Ectodermal cell (in vitro differentiated cells): ENCODE data around the gene BUB1B.

ENCODE experiments used
- H3K27ac ChIP-seq: 2 replicates; pipeline ENCODE4 v1.7.0; 2013; ENCODE audit warnings: mild to moderate bottlenecking, low read depth, low read length; ENCODE audit not compliant: insufficient read depth, poor library complexity, severe bottlenecking
- H3K27me3 ChIP-seq: 2 replicates; pipeline ENCODE4 v1.7.0; 2013; ENCODE audit warnings: mild to moderate bottlenecking, low read length; ENCODE audit not compliant: insufficient read depth, control insufficient read depth, poor library complexity, severe bottlenecking
- H3K36me3 ChIP-seq: one replicate; pipeline ENCODE4 v1.7.0; 2013; ENCODE audit warnings: low read length; ENCODE audit not compliant: control insufficient read depth, insufficient read depth
- H3K4me1 ChIP-seq: one replicate; pipeline ENCODE4 v1.7.0; 2013; ENCODE audit warnings: low read length; ENCODE audit not compliant: control insufficient read depth, insufficient read depth
- H3K4me3 ChIP-seq: 2 replicates; pipeline ENCODE4 v1.7.0; 2013; ENCODE audit warnings: low read depth, low read length, control low read depth; ENCODE audit not compliant: insufficient read depth
- H3K9me3 ChIP-seq: 2 replicates; pipeline ENCODE4 v1.7.0; 2013; ENCODE audit warnings: mild to moderate bottlenecking, low read length, moderate library complexity; ENCODE audit not compliant: control insufficient read depth
- WGBS, 2 experiments: methylation state at CpG; one replicate each; pipeline ENCODE4 v1.1.7; 2013; ENCODE audit warnings: missing lambda C conversion rate in 2 of 2; 5-methylcytosine and 5-hydroxymethylcytosine counted together

BUB1B gene

DNA sequence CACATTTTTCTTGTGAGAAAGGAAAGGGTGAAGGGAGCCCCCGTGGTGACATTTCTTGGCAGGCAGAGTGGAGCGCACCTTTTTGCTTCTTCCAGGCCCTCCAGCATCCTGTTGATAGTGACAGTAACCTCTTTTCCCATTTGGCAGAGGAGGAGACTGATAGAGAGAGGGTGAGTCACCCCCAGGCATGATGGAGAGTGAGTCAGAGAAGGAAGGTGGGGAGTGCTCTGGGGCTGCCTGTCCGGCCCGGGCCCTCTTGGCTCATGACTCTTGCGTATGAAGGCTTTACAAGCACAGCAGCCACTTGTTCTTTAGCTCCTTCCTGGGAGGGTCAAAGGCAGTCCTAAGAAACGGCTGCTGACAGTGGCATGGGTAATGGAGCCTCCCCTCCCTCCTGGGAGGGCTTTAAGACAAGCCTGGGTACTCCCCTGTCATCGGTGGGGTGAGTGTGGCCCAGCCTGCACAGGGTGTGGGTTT, 106.0 kb downstream of the BUB1B start:
- Histone ChIP-seq H3K27me3 (no peaks in the 10 kb centered on the region), H3K4me1 (peaks cover 16% of the 10 kb centered on the region), H3K36me3 (no peaks in the 10 kb centered on the region), H3K9me3 (no peaks in the 10 kb centered on the region), H3K27ac (no peak overlapping the region), H3K4me3 (no peak overlapping the region)
- WGBS, 2 experiments, result 75 to 81% methylated on average over 7 of the region's 7 CpGs

DNA sequence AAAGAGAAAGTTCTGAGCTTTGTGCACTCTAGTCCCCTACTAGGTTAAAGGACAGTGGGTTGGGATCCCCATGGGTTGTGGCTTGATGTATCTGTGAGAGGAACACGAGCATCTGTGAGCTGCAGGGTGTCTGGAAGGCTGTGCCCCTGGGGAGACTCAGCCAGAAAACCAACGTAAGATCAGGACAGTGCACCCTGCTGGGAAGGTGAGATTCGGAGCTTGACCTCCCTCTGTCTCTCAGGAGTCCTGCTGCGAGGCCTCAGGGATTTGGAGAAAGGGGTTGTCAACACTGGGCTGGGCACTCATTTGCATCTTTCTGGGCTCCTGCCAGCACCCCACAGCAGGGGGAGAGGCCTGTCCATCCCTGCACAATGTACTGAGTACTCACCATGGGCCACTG, 106.8 kb downstream of the BUB1B start:
- H3K27ac ChIP-seq, result no peak overlapping the region
- 24 to 27% methylated on average over 4 of the region's 4 CpGs for WGBS, 2 experiments
- no peaks in the 10 kb centered on the region for H3K9me3 ChIP-seq
- H3K4me3 ChIP-seq, result no peak overlapping the region
- peaks cover 18% of the 10 kb centered on the region for H3K4me1 ChIP-seq
- H3K36me3 ChIP-seq, result no peaks in the 10 kb centered on the region
- no peaks in the 10 kb centered on the region for H3K27me3 ChIP-seq

GRCh38 chr15:40269604-40270003, 108.7 kb downstream of the BUB1B start:
- Histone ChIP-seq H3K4me3 (no peak overlapping the region), H3K27ac (no peak overlapping the region), H3K9me3 (no peaks in the 10 kb centered on the region), H3K36me3 (no peaks in the 10 kb centered on the region), H3K4me1 (peaks cover 18% of the 10 kb centered on the region), H3K27me3 (no peaks in the 10 kb centered on the region)
- WGBS, 2 experiments, result 81 to 83% methylated on average over 4 of the region's 4 CpGs

DNA sequence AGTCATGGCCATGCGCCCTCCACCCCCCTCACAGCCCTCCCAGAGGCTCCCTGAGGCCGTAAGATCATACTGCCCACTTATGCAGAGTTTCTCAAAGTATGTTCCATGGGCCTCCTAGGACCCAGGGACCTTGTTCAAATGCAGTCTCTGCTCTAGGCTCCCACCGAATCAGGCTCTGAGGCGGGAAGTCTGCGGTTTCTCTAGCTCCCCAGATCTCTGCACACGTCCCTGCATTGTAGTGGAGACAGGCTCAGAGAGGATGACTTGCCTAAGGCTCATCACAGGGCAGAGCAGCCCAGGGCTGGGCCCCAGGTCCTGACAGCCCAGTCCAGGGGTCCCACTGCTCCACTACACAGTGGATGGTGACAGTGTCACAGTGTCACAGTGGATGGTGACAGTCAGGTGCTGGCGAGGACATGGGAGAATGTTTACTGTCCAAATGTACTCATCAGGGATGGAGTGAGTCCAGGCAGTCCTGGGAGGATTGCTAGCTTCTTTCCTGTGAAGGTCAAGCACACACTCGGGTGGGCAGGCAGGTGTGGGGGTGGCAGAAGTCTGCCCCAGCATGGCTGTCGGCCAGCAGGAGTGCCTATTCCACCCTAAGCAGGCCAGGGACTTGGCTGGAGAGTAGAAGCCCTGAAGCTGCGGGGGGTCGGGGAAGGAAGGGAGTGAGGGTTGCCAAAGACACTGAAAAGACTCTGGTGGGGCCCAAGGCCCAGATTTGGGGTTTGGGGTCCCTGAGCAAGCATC, 109.6 kb downstream of the BUB1B start:
- H3K9me3 ChIP-seq, result no peaks in the 10 kb centered on the region
- no peaks in the 10 kb centered on the region for H3K36me3 ChIP-seq
- H3K27ac ChIP-seq, result no peak overlapping the region
- H3K4me3 ChIP-seq, result no peak overlapping the region
- WGBS, 2 experiments, result 93% methylated on average over 11 of the region's 11 CpGs
- H3K4me1 ChIP-seq, result peaks cover 18% of the 10 kb centered on the region
- H3K27me3 ChIP-seq, result no peaks in the 10 kb centered on the region
